ENCODE measurements around the gene TGM2.

TGM2 gene

GRCh38 chr20:38195521-38195920 is 30.5 kb upstream of the TGM2 start:
- H3K9me3 ChIP-seq: no peaks in the 10 kb centered on the region
- in situ Hi-C loops (cut with MboI; ENCODE audit: low sequenced_read_pairs): no loop called here
- DNase-seq (ENCODE audit: low spot score in 2 of 2): no peak
- no peaks in the 10 kb centered on the region for H3K27me3 ChIP-seq (ENCODE audit: low read depth)
- no peaks in the 10 kb centered on the region for H3K4me1 ChIP-seq
- no peak overlapping the region for H3K4me3 ChIP-seq
- H3K36me3 ChIP-seq (replicated peaks): no peaks in the 10 kb centered on the region

DNA sequence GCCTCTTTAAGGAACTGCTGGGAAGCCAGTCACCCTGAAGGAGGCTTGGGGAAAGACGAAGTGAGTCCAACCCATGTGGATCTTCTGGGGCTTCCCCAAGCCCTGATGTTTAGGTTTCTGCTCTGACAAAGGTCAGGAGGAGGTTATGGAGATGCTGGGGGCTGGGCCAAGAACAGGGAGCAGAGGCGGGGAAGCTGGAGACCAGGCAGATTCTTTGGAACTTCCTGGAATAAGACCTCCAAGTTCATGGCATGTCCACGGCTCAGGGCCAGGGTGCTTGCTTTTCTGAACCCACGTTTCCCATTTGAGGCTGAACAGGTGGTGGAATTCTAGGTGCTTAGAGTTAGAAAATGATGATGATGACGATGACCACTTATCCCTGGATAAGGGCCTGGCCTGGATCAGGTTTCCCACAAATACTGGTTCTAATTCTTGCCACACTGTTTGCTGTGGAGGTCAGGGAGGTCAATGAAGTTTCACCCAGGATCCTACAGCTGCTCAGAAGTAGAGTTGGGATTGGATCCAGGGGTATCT is 30.0 kb upstream of the TGM2 start:
- Histone ChIP-seq H3K36me3 (replicated peaks) (no peaks in the 10 kb centered on the region), H3K4me3 (no peak overlapping the region), H3K27me3 (ENCODE audit: low read depth) (no peaks in the 10 kb centered on the region), H3K9me3 (no peaks in the 10 kb centered on the region), H3K4me1 (no peaks in the 10 kb centered on the region)
- no peak for DNase-seq (ENCODE audit: low spot score in 2 of 2)
- in situ Hi-C loops (cut with MboI; ENCODE audit: low sequenced_read_pairs): no loop called here

DNA sequence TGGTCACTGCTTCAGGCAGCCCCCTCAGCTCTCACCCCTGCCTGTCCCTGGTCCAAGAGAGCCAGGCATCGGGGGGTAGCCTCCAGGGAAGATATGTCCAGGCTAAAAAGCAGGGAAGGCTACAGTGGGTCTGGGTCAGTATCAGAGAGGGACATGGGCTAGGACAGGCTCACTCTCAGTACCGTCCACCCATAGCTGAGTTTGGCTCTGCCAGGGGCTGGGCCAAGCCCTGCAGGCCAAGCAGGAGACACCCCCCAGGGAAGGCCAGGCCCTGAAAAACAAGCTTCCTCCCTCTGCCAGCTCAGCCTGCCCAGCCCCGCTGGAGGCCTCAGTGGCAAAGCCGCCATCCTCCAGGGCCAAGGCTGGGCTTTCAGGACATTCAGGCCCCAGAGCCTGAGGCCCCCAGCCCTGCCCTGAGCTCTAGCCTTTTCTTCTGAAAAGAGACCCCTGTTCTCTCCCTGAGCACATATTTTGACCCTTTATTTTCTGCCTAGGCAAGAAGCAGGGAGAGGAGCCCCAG is 28.6 kb upstream of the TGM2 start:
- H3K9me3 ChIP-seq: no peaks in the 10 kb centered on the region
- H3K27me3 ChIP-seq (ENCODE audit: low read depth): no peaks in the 10 kb centered on the region
- H3K4me3 ChIP-seq: no peak overlapping the region
- no peaks in the 10 kb centered on the region for H3K36me3 ChIP-seq (replicated peaks)
- H3K4me1 ChIP-seq: no peaks in the 10 kb centered on the region
- no peak for DNase-seq (ENCODE audit: low spot score in 2 of 2)
- in situ Hi-C loops (cut with MboI; ENCODE audit: low sequenced_read_pairs): no loop called here

- no peak for DNase-seq (ENCODE audit: low spot score in 2 of 2)
- H3K36me3 ChIP-seq (replicated peaks): no peaks in the 10 kb centered on the region
- in situ Hi-C loops (cut with MboI; ENCODE audit: low sequenced_read_pairs): no loop called here
- no peaks in the 10 kb centered on the region for H3K27me3 ChIP-seq (ENCODE audit: low read depth)
- no peaks in the 10 kb centered on the region for H3K4me1 ChIP-seq
- no peaks in the 10 kb centered on the region for H3K9me3 ChIP-seq
- H3K4me3 ChIP-seq: no peak overlapping the region
Measured at GRCh38 chr20:38192323-38192885, 27.3 kb upstream of the TGM2 start.

DNA sequence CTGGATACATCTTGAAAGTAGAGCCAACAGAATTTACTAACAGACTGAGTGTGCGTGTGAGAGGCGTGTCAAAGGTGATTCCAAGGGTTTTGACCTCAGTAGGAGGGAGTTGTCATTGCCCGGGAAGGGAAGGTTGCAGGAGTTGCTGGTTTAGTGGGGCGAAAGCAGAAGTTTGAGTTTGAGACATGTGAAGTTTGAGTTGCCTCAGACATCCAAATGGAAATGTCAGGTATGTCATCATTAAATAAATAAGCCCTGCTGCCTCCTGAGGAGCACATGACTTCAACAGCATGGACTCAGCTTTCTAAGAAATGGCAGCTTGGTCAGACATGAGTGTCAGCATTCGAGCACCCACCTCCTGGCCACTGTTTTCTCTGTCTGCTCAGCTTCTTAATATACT is 26.6 kb upstream of the TGM2 start:
- H3K36me3 ChIP-seq (replicated peaks): no peaks in the 10 kb centered on the region
- H3K4me3 ChIP-seq: no peak overlapping the region
- no peak for DNase-seq (ENCODE audit: low spot score in 2 of 2)
- no peaks in the 10 kb centered on the region for H3K4me1 ChIP-seq
- no peaks in the 10 kb centered on the region for H3K27me3 ChIP-seq (ENCODE audit: low read depth)
- in situ Hi-C loops (cut with MboI; ENCODE audit: low sequenced_read_pairs): no loop called here
- H3K9me3 ChIP-seq: no peaks in the 10 kb centered on the region

DNA sequence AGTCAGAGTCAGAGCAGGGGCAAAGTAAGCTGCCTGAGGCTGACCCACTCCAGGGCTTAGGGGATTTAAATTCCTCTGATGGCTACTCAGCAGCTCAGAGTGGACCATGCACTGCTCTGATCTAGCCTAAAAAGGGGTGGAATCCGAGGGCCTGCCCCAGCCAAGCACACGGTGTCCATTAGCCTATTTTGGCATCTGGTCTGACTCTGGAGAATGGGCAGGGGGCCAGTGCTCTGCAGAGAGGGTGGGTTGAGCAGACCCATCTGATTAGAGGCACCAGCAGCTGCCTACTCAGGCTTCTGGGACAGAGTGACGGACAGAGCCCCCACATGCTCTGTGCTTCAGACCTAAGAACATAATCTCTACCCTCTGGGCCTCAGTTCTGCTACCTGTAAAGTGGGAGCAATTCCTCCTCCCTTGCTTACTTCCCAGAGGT is 25.9 kb upstream of the TGM2 start:
- Histone ChIP-seq H3K36me3 (replicated peaks) (no peaks in the 10 kb centered on the region), H3K4me3 (no peak overlapping the region), H3K9me3 (no peaks in the 10 kb centered on the region), H3K27me3 (ENCODE audit: low read depth) (no peaks in the 10 kb centered on the region), H3K4me1 (no peaks in the 10 kb centered on the region)
- no peak for DNase-seq (ENCODE audit: low spot score in 2 of 2)
- in situ Hi-C loops (cut with MboI; ENCODE audit: low sequenced_read_pairs): no loop called here

DNA sequence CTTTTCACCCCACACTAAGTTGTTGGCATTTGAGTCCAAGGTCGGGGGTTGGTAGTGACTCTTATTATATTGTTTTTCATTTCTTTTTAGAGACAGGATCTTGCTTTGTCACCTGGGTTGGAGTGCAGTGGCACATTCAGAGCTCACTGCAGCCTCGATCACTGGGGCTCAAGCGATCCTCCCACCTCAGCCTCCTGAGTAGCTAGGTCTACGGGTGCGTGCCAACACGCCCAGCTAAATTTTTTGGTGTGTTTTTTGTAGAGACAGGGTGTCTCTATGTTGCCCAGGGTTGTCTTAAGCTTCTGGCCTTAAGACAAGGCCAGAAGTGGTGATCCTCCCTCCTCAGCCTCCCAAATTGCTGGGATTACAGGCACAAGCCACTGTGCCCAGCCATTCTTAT is 25.1 kb upstream of the TGM2 start:
- H3K36me3 ChIP-seq (replicated peaks): no peaks in the 10 kb centered on the region
- no peaks in the 10 kb centered on the region for H3K4me1 ChIP-seq
- no peaks in the 10 kb centered on the region for H3K9me3 ChIP-seq
- in situ Hi-C loops (cut with MboI; ENCODE audit: low sequenced_read_pairs): no loop called here
- no peak for DNase-seq (ENCODE audit: low spot score in 2 of 2)
- no peaks in the 10 kb centered on the region for H3K27me3 ChIP-seq (ENCODE audit: low read depth)
- no peak overlapping the region for H3K4me3 ChIP-seq

DNA sequence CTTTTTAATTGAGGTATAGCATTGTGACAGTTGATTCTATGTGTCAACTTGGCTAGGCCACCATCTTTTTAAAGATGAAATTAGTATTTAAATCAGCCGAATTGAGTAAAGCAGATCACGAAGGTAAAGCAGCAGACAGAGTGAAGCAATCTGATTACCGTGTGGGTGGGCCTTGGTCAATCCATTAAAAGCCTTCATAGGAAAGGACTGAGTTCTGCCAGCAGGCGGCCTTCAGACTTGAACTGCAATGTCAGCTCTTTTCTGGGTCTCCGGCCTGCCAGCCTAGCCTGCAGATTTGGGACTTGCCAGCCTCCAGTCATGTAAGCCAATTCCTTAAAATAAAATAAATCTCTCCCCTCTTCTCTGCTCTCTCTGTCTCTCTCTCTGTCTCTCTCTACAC is 22.4 kb upstream of the TGM2 start:
- Histone ChIP-seq H3K36me3 (replicated peaks) (no peaks in the 10 kb centered on the region), H3K4me1 (no peaks in the 10 kb centered on the region), H3K4me3 (no peak overlapping the region), H3K27me3 (ENCODE audit: low read depth) (peaks cover 5% of the 10 kb centered on the region; the same call in 1 of the 2 replicates), H3K9me3 (no peaks in the 10 kb centered on the region)
- no peak for DNase-seq (ENCODE audit: low spot score in 2 of 2)
- in situ Hi-C loops (cut with MboI; ENCODE audit: low sequenced_read_pairs): no loop called here

DNA sequence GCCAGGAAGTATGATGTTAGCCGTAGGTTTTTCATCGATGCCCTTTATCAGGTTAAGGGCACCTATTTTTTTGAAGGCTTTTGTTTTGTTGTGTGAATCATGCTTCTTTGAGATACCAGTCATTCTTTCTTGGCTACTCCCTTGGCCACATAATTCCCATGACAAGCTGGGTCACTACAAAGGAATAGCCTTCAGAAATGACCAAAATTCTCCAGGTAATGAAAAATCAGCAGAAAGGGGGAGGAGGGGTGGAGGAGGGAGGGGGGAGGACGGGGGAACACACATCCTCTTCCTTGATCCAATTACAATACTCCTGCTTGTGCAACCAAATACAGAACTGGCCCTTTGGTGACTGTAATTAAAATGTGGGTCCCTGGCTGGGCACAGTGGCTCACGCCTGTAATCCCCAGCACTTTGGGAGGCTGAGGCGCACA is 21.7 kb upstream of the TGM2 start:
- no peak for DNase-seq (ENCODE audit: low spot score in 2 of 2)

DNA sequence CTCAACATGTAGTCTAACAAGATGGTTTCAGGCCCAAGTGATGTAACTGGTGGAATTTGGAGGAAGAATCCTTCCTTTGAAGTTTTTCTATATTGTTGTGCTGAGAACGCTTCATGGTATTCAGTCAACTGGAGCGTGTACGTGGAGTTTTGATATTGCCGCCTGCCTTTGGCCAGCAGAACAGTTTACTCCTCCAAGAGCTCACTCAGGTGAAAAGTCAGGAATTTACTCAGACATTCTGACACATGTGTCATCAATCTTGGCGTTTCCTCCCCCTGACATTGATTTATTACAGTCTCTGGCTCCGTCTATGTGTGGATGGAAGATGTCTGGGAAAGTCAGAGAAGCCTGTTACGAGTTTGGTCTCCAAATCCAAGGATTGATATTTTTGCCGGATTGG is 19.0 kb upstream of the TGM2 start:
- Histone ChIP-seq H3K36me3 (replicated peaks) (no peaks in the 10 kb centered on the region), H3K4me1 (no peaks in the 10 kb centered on the region), H3K9me3 (no peaks in the 10 kb centered on the region), H3K4me3 (no peak overlapping the region), H3K27me3 (ENCODE audit: low read depth) (peaks cover 9% of the 10 kb centered on the region; the same call in 1 of the 2 replicates)
- in situ Hi-C loops (cut with MboI; ENCODE audit: low sequenced_read_pairs): no loop called here
- DNase-seq (ENCODE audit: low spot score in 2 of 2): no peak

More for the DNA sequence above, 21.7 kb upstream of the TGM2 start:
- Histone ChIP-seq H3K27me3 (ENCODE audit: low read depth) (peaks cover 8% of the 10 kb centered on the region; the same call in 1 of the 2 replicates), H3K36me3 (replicated peaks) (no peaks in the 10 kb centered on the region), H3K4me3 (no peak overlapping the region), H3K4me1 (no peaks in the 10 kb centered on the region), H3K9me3 (no peaks in the 10 kb centered on the region)
- in situ Hi-C loops (cut with MboI; ENCODE audit: low sequenced_read_pairs): no loop called here

DNA sequence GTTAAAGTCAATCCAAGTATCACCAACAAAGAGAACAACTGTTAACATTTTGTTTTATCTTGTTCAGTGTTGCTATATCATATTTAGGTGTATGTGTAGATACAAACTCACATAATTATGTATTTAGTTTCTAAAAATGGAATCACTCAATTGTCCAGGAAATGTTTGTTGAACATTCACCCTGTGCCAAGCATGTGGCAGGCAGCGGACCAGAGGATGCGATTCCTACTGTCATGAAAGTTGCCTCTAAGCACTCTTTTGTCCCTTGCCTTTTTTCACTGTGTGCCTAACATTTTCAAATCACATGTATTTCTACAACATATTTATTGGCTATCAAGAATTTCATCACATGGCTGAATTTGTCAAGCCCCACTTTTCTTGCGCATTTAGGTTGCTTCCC is 16.9 kb upstream of the TGM2 start:
- DNase-seq (ENCODE audit: low spot score in 2 of 2): no peak
- H3K4me1 ChIP-seq: no peaks in the 10 kb centered on the region
- no peaks in the 10 kb centered on the region for H3K9me3 ChIP-seq
- in situ Hi-C loops (cut with MboI; ENCODE audit: low sequenced_read_pairs): no loop called here
- no peak overlapping the region for H3K4me3 ChIP-seq
- H3K36me3 ChIP-seq (replicated peaks): no peaks in the 10 kb centered on the region
- peaks cover 9% of the 10 kb centered on the region; the same call in 1 of the 2 replicates for H3K27me3 ChIP-seq (ENCODE audit: low read depth)

GRCh38 chr20:38181207-38181801 is 16.2 kb upstream of the TGM2 start:
- H3K27me3 ChIP-seq (ENCODE audit: low read depth): peaks cover 9% of the 10 kb centered on the region; the same call in 1 of the 2 replicates
- no peaks in the 10 kb centered on the region for H3K36me3 ChIP-seq (replicated peaks)
- H3K9me3 ChIP-seq: no peaks in the 10 kb centered on the region
- DNase-seq (ENCODE audit: low spot score in 2 of 2): no peak
- H3K4me3 ChIP-seq: no peak overlapping the region
- in situ Hi-C loops (cut with MboI; ENCODE audit: low sequenced_read_pairs): no loop called here
- H3K4me1 ChIP-seq: no peaks in the 10 kb centered on the region

DNA sequence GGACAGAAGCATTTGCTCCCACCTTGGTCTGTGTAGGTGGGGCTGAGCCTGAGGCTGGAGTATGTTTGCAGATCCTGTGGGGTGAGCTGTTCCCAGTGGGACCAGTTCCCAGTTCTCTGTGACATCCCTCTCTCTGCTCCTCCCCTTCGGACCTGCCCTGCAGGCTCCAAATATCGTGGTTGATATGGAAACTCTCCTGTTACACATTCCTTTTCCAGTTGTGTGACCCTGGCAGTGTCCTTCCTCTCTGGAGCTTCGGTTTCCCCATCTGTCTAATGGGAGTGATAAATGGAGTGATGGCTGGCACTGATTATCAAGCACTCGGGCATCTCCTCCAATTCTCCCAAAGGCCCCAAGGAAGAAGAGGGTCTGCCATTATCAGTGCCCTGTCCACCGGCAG is 15.7 kb upstream of the TGM2 start:
- Histone ChIP-seq H3K4me1 (no peaks in the 10 kb centered on the region), H3K27me3 (ENCODE audit: low read depth) (peaks cover 9% of the 10 kb centered on the region; the same call in 1 of the 2 replicates), H3K4me3 (no peak overlapping the region), H3K9me3 (no peaks in the 10 kb centered on the region), H3K36me3 (replicated peaks) (no peaks in the 10 kb centered on the region)
- DNase-seq (ENCODE audit: low spot score in 2 of 2): no peak
- in situ Hi-C loops (cut with MboI; ENCODE audit: low sequenced_read_pairs): no loop called here

GRCh38 chr20:38179846-38180245 is 14.8 kb upstream of the TGM2 start:
- Histone ChIP-seq H3K36me3 (replicated peaks) (no peaks in the 10 kb centered on the region), H3K9me3 (no peaks in the 10 kb centered on the region), H3K4me1 (no peaks in the 10 kb centered on the region), H3K27me3 (ENCODE audit: low read depth) (peaks cover 9% of the 10 kb centered on the region; the same call in 1 of the 2 replicates), H3K4me3 (no peak overlapping the region)
- in situ Hi-C loops (cut with MboI; ENCODE audit: low sequenced_read_pairs): no loop called here
- no peak for DNase-seq (ENCODE audit: low spot score in 2 of 2)

Measured in HAP-1 (cell line).